HUES48 (cell line): Measurements from ENCODE around the gene ARL2BP.
A peak's percentile ranks its signal among the peaks of the same experiment; 100 is the strongest.

ENCODE experiments used
- H3K27ac ChIP-seq: one replicate; pipeline ENCODE4 v1.7.0; 2013; ENCODE audit warnings: low read depth, low read length, inconsistent platforms
- H3K27me3 ChIP-seq: 2 replicates; pipeline ENCODE4 v1.6.1; 2013; ENCODE audit warnings: mild to moderate bottlenecking, low read length; ENCODE audit not compliant: control insufficient read depth, insufficient read depth
- H3K36me3 ChIP-seq: 2 replicates; pipeline ENCODE4 v1.6.1; 2013; ENCODE audit warnings: low read length; ENCODE audit not compliant: control insufficient read depth, insufficient read depth
- H3K4me1 ChIP-seq: 2 replicates; pipeline ENCODE4 v1.6.1; 2013; ENCODE audit warnings: mild to moderate bottlenecking, low read length; ENCODE audit not compliant: control insufficient read depth, insufficient read depth
- H3K4me3 ChIP-seq: 2 replicates; pipeline ENCODE4 v1.5.1; 2013; ENCODE audit warnings: mild to moderate bottlenecking, low read depth, low read length
- H3K9ac ChIP-seq: 2 replicates; pipeline ENCODE4 v1.6.1; 2013; ENCODE audit warnings: mild to moderate bottlenecking, low read depth, low read length, moderate library complexity
- H3K9me3 ChIP-seq: 2 replicates; pipeline ENCODE4 v1.6.1; 2013; ENCODE audit warnings: low read length; ENCODE audit not compliant: control insufficient read depth, insufficient read depth

The ARL2BP gene

GRCh38 chr16:57285379-57285778, 40.3 kb downstream of the ARL2BP start:
- Histone ChIP-seq H3K27ac (no peak overlapping the region), H3K27me3 (peaks cover 45% of the 10 kb centered on the region), H3K36me3 (no peaks in the 10 kb centered on the region), H3K4me3 (peak overlapping the region; percentile 72), H3K9me3 (no peaks in the 10 kb centered on the region), H3K9ac (no peak overlapping the region), H3K4me1 (no peaks in the 10 kb centered on the region)

GRCh38 chr16:57289391-57290257, 44.6 kb downstream of the ARL2BP start:
- no peak overlapping the region for H3K9ac ChIP-seq
- H3K36me3 ChIP-seq: no peaks in the 10 kb centered on the region
- H3K9me3 ChIP-seq: no peaks in the 10 kb centered on the region
- H3K27me3 ChIP-seq: peaks cover 10% of the 10 kb centered on the region
- no peak overlapping the region for H3K4me3 ChIP-seq
- no peak overlapping the region for H3K27ac ChIP-seq
- H3K4me1 ChIP-seq: no peaks in the 10 kb centered on the region

GRCh38 chr16:57297856-57298255, 52.8 kb downstream of the ARL2BP start:
- Histone ChIP-seq H3K36me3 (no peaks in the 10 kb centered on the region), H3K27ac (no peak overlapping the region), H3K9ac (no peak overlapping the region), H3K9me3 (no peaks in the 10 kb centered on the region), H3K27me3 (peaks cover 8% of the 10 kb centered on the region; the same call in 1 of the 2 replicates), H3K4me1 (peaks cover 7% of the 10 kb centered on the region), H3K4me3 (no peak overlapping the region; the same call in 1 of the 2 replicates)

- H3K36me3 ChIP-seq: no peaks in the 10 kb centered on the region
- H3K4me3 ChIP-seq: peak overlapping the region; percentile 94
- H3K9me3 ChIP-seq: no peaks in the 10 kb centered on the region
- peaks cover 8% of the 10 kb centered on the region; the same call in 1 of the 2 replicates for H3K27me3 ChIP-seq
- peak overlapping the region; percentile 49 for H3K27ac ChIP-seq
- H3K9ac ChIP-seq: peak overlapping the region; percentile 55
- peaks cover 7% of the 10 kb centered on the region for H3K4me1 ChIP-seq
These were observed 54.1 kb downstream of the ARL2BP start for GRCh38 chr16:57299009-57299718.

GRCh38 chr16:57299719-57300386, 54.8 kb downstream of the ARL2BP start:
- Histone ChIP-seq H3K27ac (peak overlapping the region; percentile 67), H3K27me3 (peaks cover 8% of the 10 kb centered on the region; the same call in 1 of the 2 replicates), H3K9ac (peak overlapping the region; percentile 55), H3K36me3 (no peaks in the 10 kb centered on the region), H3K4me3 (peak overlapping the region; percentile 94), H3K4me1 (peaks cover 7% of the 10 kb centered on the region), H3K9me3 (no peaks in the 10 kb centered on the region)

GRCh38 chr16:57300387-57301125, 55.5 kb downstream of the ARL2BP start:
- no peaks in the 10 kb centered on the region for H3K36me3 ChIP-seq
- peak overlapping the region; percentile 87 for H3K4me3 ChIP-seq
- H3K27me3 ChIP-seq: peaks cover 8% of the 10 kb centered on the region; the same call in 1 of the 2 replicates
- no peak overlapping the region for H3K9ac ChIP-seq
- peak overlapping the region; percentile 67 for H3K27ac ChIP-seq
- H3K9me3 ChIP-seq: no peaks in the 10 kb centered on the region
- peaks cover 7% of the 10 kb centered on the region for H3K4me1 ChIP-seq

- Histone ChIP-seq H3K9ac (no peak overlapping the region), H3K4me1 (peaks cover 7% of the 10 kb centered on the region), H3K27ac (no peak overlapping the region), H3K36me3 (no peaks in the 10 kb centered on the region), H3K4me3 (peak overlapping the region; percentile 87), H3K27me3 (peaks cover 8% of the 10 kb centered on the region; the same call in 1 of the 2 replicates), H3K9me3 (no peaks in the 10 kb centered on the region)
These were observed 56.2 kb downstream of the ARL2BP start for GRCh38 chr16:57301126-57301817.
